Measurements from ENCODE around the gene SLCO2B1.

DNA sequence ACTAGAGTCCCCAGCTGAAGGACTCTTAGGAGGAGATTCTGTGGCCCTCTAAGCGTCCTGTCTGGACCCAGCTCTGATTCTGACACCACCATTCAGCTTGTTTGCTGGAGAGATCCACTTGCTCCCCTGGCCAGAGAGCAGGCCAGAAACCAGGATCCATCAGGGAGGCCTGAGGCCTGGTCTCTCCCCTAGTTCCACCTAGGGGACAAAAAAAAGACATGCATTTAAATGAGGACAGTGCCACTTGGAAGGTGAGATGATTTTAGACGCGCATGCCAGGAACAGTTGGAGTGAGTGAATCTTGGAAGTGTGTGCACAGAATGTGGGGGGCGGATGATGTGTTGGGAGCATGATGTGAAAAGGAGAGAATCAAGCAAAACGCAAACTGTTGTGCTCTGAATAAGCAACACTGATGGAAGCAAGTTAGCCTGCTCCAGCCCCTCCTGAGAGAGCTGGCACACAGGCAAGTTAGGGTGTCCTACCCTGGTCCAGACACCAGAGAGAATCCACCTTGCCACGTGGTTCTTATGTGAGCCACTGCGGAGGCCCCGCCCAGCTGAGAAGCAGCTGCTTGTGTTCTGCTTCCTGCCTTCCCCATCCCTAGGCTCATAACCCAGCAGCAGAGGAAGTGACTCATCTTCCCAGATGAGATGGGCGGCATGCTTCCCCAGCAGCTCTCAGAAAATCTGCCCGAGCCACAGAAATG, 8.0 kb upstream of the SLCO2B1 start:
- no peak for TF ChIP-seq CTBP1 (IDR thresholded peaks at IDR 0.05; ENCODE audit: borderline replicate concordance)
- no peak for TF ChIP-seq ZNF384 (IDR thresholded peaks at IDR 0.05)
- no peak for TF ChIP-seq BHLHE40 (IDR thresholded peaks at IDR 0.05; ENCODE audit: borderline replicate concordance)
- TF ChIP-seq SP1 (IDR thresholded peaks at IDR 0.05), result no peak
- no peak for TF ChIP-seq HDGF (IDR thresholded peaks at IDR 0.05; ENCODE audit: borderline replicate concordance)
- no peak for TF ChIP-seq L3MBTL2 (conservative IDR thresholded peaks at IDR 0.05)
- TF ChIP-seq LEF1 (IDR thresholded peaks at IDR 0.05; ENCODE audit: borderline replicate concordance), result no peak
